ENCODE measurements around the gene GIPC2. TPM values are rescaled to one million over a fixed set of nuclear protein-coding genes. Genes with fewer than 3 reads are reported as not detected.

GIPC2 gene
- total RNA-seq, 4 donors from 2014 or later, result 4.2 to 5.9 (median 4.5) TPM

GRCh38 chr1:78132174-78132947 is 86.6 kb downstream of the GIPC2 start:
- TF ChIP-seq CTCF (IDR thresholded peaks at IDR 0.05) (no peak), POLR2A (IDR thresholded peaks at IDR 0.05) (no peak), POLR2AphosphoS5 (IDR thresholded peaks at IDR 0.05) (no peak), EP300 (IDR thresholded peaks at IDR 0.05) (no peak)
- H3K4me1 ChIP-seq, result no peaks in the 10 kb centered on the region
- H3K4me3 ChIP-seq, result no peak overlapping the region
- WGBS, result 73% methylated on average over 3 of the region's 3 CpGs
- no peaks in the 10 kb centered on the region for H3K27me3 ChIP-seq
- no peak overlapping the region for H3K27ac ChIP-seq
- DNase-seq (ENCODE audit: low spot score in 2 of 2), result no peak
- no peaks in the 10 kb centered on the region for H3K9me3 ChIP-seq
- H3K36me3 ChIP-seq, result no peaks in the 10 kb centered on the region

- no peak for TF ChIP-seq CTCF (IDR thresholded peaks at IDR 0.05)
- no peak for TF ChIP-seq POLR2A (IDR thresholded peaks at IDR 0.05)
- TF ChIP-seq EP300 (IDR thresholded peaks at IDR 0.05), result no peak
- no peak for TF ChIP-seq POLR2AphosphoS5 (IDR thresholded peaks at IDR 0.05)
- 76% methylated on average over 1 of the region's 1 CpG for WGBS
- no peaks in the 10 kb centered on the region for H3K4me1 ChIP-seq
- H3K9me3 ChIP-seq, result no peaks in the 10 kb centered on the region
- no peaks in the 10 kb centered on the region for H3K36me3 ChIP-seq
- no peaks in the 10 kb centered on the region for H3K27me3 ChIP-seq
- H3K4me3 ChIP-seq, result no peak overlapping the region
- no peak overlapping the region for H3K27ac ChIP-seq
- no peak for DNase-seq (ENCODE audit: low spot score in 2 of 2)
Observed at GRCh38 chr1:78132948-78133322, 87.2 kb downstream of the GIPC2 start.

GRCh38 chr1:78136680-78137079 is 90.9 kb downstream of the GIPC2 start:
- WGBS, result 81% methylated on average over 1 of the region's 1 CpG
- Histone ChIP-seq H3K36me3 (no peaks in the 10 kb centered on the region), H3K9me3 (no peaks in the 10 kb centered on the region), H3K27ac (no peak overlapping the region), H3K4me3 (no peak overlapping the region), H3K4me1 (no peaks in the 10 kb centered on the region), H3K27me3 (no peaks in the 10 kb centered on the region)
- DNase-seq (ENCODE audit: low spot score in 2 of 2), result no peak
- TF ChIP-seq EP300 (IDR thresholded peaks at IDR 0.05), result no peak
- TF ChIP-seq CTCF (IDR thresholded peaks at IDR 0.05), result no peak
- no peak for TF ChIP-seq POLR2AphosphoS5 (IDR thresholded peaks at IDR 0.05)
- TF ChIP-seq POLR2A (IDR thresholded peaks at IDR 0.05), result no peak

- DNase-seq (ENCODE audit: low spot score in 2 of 2), result no peak
- Histone ChIP-seq H3K9me3 (no peaks in the 10 kb centered on the region), H3K27me3 (no peaks in the 10 kb centered on the region), H3K4me3 (no peak overlapping the region), H3K36me3 (no peaks in the 10 kb centered on the region), H3K27ac (no peak overlapping the region), H3K4me1 (no peaks in the 10 kb centered on the region)
- TF ChIP-seq POLR2A (IDR thresholded peaks at IDR 0.05) (no peak), CTCF (IDR thresholded peaks at IDR 0.05) (no peak), POLR2AphosphoS5 (IDR thresholded peaks at IDR 0.05) (no peak)
- 91% methylated on average over 3 of the region's 3 CpGs for WGBS
Observed at GRCh38 chr1:78141531-78142231, 95.9 kb downstream of the GIPC2 start.

GRCh38 chr1:78142736-78143135 is 97.0 kb downstream of the GIPC2 start:
- DNase-seq (ENCODE audit: low spot score in 2 of 2), result no peak
- Histone ChIP-seq H3K4me1 (no peaks in the 10 kb centered on the region), H3K27ac (no peak overlapping the region), H3K4me3 (no peak overlapping the region), H3K9me3 (no peaks in the 10 kb centered on the region), H3K36me3 (no peaks in the 10 kb centered on the region), H3K27me3 (no peaks in the 10 kb centered on the region)
- WGBS, result 93% methylated on average over 4 of the region's 4 CpGs
- TF ChIP-seq EP300 (IDR thresholded peaks at IDR 0.05), result no peak

All from suprapubic skin (tissue), 4 donors.